ENCODE data around the gene HMCN2.
"Not testable (repeated sequence)": the region's sequence is repeated elsewhere in the genome, so short reads cannot be mapped to it uniquely, and the experiment has no call there.

Gene HMCN2

GRCh38 chr9:130328349-130328801, 62.8 kb downstream of the HMCN2 start:
- DNase-seq (ENCODE audit: low read depth in 2 of 2) = no peak

- DNase-seq (ENCODE audit: low read depth in 2 of 2) = no peak
Measured at GRCh38 chr9:130329061-130329460, 63.5 kb downstream of the HMCN2 start.

- DNase-seq (ENCODE audit: low read depth in 2 of 2) = no peak
Measured at GRCh38 chr9:130330202-130330862, 64.8 kb downstream of the HMCN2 start.

- DNase-seq (ENCODE audit: low read depth in 2 of 2) = no peak
Measured at GRCh38 chr9:130331061-130331460, 65.5 kb downstream of the HMCN2 start.

GRCh38 chr9:130331573-130331972, 66.0 kb downstream of the HMCN2 start:
- DNase-seq (ENCODE audit: low read depth in 2 of 2) = no peak

- DNase-seq (ENCODE audit: low read depth in 2 of 2) = no peak
Measured at GRCh38 chr9:130332384-130332926, 66.9 kb downstream of the HMCN2 start.

GRCh38 chr9:130333041-130333711, 67.6 kb downstream of the HMCN2 start:
- DNase-seq (ENCODE audit: low read depth in 2 of 2) = no peak

GRCh38 chr9:130333712-130334062, 68.1 kb downstream of the HMCN2 start:
- DNase-seq (ENCODE audit: low read depth in 2 of 2) = no peak

- DNase-seq (ENCODE audit: low read depth in 2 of 2) = no peak
Measured at GRCh38 chr9:130334915-130335314, 69.4 kb downstream of the HMCN2 start.

GRCh38 chr9:130336027-130336610, 70.6 kb downstream of the HMCN2 start:
- DNase-seq (ENCODE audit: low read depth in 2 of 2) = no peak

GRCh38 chr9:130336885-130337284, 71.3 kb downstream of the HMCN2 start:
- DNase-seq (ENCODE audit: low read depth in 2 of 2) = no peak

- no peak for DNase-seq (ENCODE audit: low read depth in 2 of 2)
Measured at GRCh38 chr9:130337318-130337717, 71.8 kb downstream of the HMCN2 start.

- no peak for DNase-seq (ENCODE audit: low read depth in 2 of 2)
Measured at GRCh38 chr9:130337784-130338380, 72.3 kb downstream of the HMCN2 start.

GRCh38 chr9:130338891-130339290, 73.3 kb downstream of the HMCN2 start:
- DNase-seq (ENCODE audit: low read depth in 2 of 2) = not testable (repeated sequence)

- DNase-seq (ENCODE audit: low read depth in 2 of 2) = no peak
Measured at GRCh38 chr9:130339306-130339705, 73.7 kb downstream of the HMCN2 start.

GRCh38 chr9:130340011-130340410, 74.5 kb downstream of the HMCN2 start:
- DNase-seq (ENCODE audit: low read depth in 2 of 2) = no peak

GRCh38 chr9:130340557-130340956, 75.0 kb downstream of the HMCN2 start:
- DNase-seq (ENCODE audit: low read depth in 2 of 2) = not testable (repeated sequence)

- DNase-seq (ENCODE audit: low read depth in 2 of 2) = no peak
Measured at GRCh38 chr9:130341128-130341527, 75.6 kb downstream of the HMCN2 start.

- DNase-seq (ENCODE audit: low read depth in 2 of 2) = no peak
Measured at GRCh38 chr9:130341839-130342713, 76.5 kb downstream of the HMCN2 start.

GRCh38 chr9:130342714-130343085, 77.1 kb downstream of the HMCN2 start:
- no peak for DNase-seq (ENCODE audit: low read depth in 2 of 2)

- DNase-seq (ENCODE audit: low read depth in 2 of 2) = no peak
Measured at GRCh38 chr9:130343445-130343918, 77.9 kb downstream of the HMCN2 start.
